Vagina (tissue), 2 donors: ENCODE data around the gene HRK. TPM values are rescaled to one million over a fixed set of nuclear protein-coding genes. Genes with fewer than 3 reads are reported as not detected.

Experiments
- DNase-seq, 2 donors: peaks; one replicate each; pipeline ENCODE4 v3.0.0-alpha.2; 2017; ENCODE audit errors: extremely low spot score in 2 of 2
- H3K27ac ChIP-seq: fragments of 200-600 bp; sonication (generic); one replicate; pipeline ENCODE4 v1.5.1; 2019
- H3K27me3 ChIP-seq: fragments of 200-600 bp; sonication (generic); one replicate; pipeline ENCODE4 v1.5.1; 2019
- H3K36me3 ChIP-seq, 2 donors: fragments of 200-600 bp; sonication (generic); one replicate each; pipeline ENCODE4 v1.5.1; 2017 to 2019
- H3K4me1 ChIP-seq: fragments of 200-600 bp; sonication (generic); one replicate; pipeline ENCODE4 v1.5.1; 2019
- H3K4me3 ChIP-seq, 2 donors: fragments of 200-600 bp; sonication (generic); 1 replicate in 1 of 2; 2 replicates in 1 of 2; pipeline ENCODE4 v1.5.1; 2016 to 2019
- H3K9me3 ChIP-seq: fragments of 200-600 bp; sonication (generic); one replicate; pipeline ENCODE4 v1.5.1; 2019
- POLR2A ChIP-seq, 2 donors: fragments of 450-650 bp; IDR thresholded peaks; one replicate each; pipeline ENCODE4 v1.6.1; 2017; ENCODE audit warnings: antibody characterized with exemption in 2 of 2, mild to moderate bottlenecking in 2 of 2, moderate library complexity in 2 of 2
- POLR2AphosphoS5 ChIP-seq, 2 donors: sonication (generic); formaldehyde crosslinking; IDR thresholded peaks; one replicate each; pipeline ENCODE4 v1.9.0; 2017; ENCODE audit warnings: antibody characterized with exemption in 2 of 2, mild to moderate bottlenecking in 2 of 2, low read depth in 1 of 2; ENCODE audit not compliant: insufficient read depth in 1 of 2
- intact Hi-C: fragments of 100-400 bp; cut with DNase I; formaldehyde crosslinking; loops from one replicate; pipeline ENCODE4 v1.15.1; 2023
- total RNA-seq: library from RNA; depleted of rRNA; stranded (reverse); fragments of >200 nt; gene quantifications from one replicate; pipeline ENCODE4 v1.2.3, GENCODE V29; 2016
- TF ChIP-seq, protein P1 (sequence below), 3 experiments: fragments of 450-650 bp in 2 of 3; fragments of 200-600 bp in 1 of 3; sonication (generic) in 1 of 3; IDR thresholded peaks; one replicate each; pipeline ENCODE4 v1.5.1; 2017 to 2019; ENCODE audit warnings: antibody characterized with exemption in 3 of 3, mild to moderate bottlenecking in 2 of 3, moderate library complexity in 2 of 3

The HRK gene
- total RNA-seq, 1 donor from 2014 or later, result not detected

GRCh38 chr12:116901612-116902011 is 20.4 kb upstream of the HRK start:
- TF ChIP-seq, protein P1, sequence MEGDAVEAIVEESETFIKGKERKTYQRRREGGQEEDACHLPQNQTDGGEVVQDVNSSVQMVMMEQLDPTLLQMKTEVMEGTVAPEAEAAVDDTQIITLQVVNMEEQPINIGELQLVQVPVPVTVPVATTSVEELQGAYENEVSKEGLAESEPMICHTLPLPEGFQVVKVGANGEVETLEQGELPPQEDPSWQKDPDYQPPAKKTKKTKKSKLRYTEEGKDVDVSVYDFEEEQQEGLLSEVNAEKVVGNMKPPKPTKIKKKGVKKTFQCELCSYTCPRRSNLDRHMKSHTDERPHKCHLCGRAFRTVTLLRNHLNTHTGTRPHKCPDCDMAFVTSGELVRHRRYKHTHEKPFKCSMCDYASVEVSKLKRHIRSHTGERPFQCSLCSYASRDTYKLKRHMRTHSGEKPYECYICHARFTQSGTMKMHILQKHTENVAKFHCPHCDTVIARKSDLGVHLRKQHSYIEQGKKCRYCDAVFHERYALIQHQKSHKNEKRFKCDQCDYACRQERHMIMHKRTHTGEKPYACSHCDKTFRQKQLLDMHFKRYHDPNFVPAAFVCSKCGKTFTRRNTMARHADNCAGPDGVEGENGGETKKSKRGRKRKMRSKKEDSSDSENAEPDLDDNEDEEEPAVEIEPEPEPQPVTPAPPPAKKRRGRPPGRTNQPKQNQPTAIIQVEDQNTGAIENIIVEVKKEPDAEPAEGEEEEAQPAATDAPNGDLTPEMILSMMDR (IDR thresholded peaks at IDR 0.05), result no peak
- no peak for TF ChIP-seq POLR2AphosphoS5 (IDR thresholded peaks at IDR 0.05; ENCODE audit: insufficient read depth in 1 of 2, low read depth in 1 of 2)
- H3K4me3 ChIP-seq, result no peak overlapping the region
- no peak for DNase-seq
- H3K36me3 ChIP-seq, result no peaks in the 10 kb centered on the region
- no peaks in the 10 kb centered on the region for H3K4me1 ChIP-seq
- H3K9me3 ChIP-seq, result no peaks in the 10 kb centered on the region
- intact Hi-C loops, result no loop called here
- H3K27ac ChIP-seq, result no peak overlapping the region
- no peaks in the 10 kb centered on the region for H3K27me3 ChIP-seq

DNA sequence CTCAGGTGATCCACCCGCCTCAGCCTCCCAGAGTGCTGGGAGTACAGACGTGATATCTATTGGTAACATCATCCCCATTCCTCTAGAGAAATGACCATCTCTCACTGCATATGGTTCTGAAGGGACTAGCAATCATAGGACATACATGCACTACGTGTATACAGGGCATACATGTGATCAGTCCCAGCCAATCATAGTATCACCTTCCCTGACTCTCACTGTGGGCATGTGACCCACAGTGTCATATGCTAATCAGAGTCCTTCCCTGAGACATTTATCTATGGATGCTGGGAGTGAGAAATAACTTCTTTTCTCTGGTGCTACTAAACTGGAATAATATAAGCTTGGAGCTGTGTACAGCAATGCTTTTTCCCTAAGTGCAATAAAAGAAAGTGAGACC is 17.4 kb upstream of the HRK start:
- Histone ChIP-seq H3K4me3 (no peak overlapping the region), H3K36me3 (no peaks in the 10 kb centered on the region), H3K27me3 (no peaks in the 10 kb centered on the region), H3K4me1 (no peaks in the 10 kb centered on the region), H3K9me3 (no peaks in the 10 kb centered on the region), H3K27ac (no peak overlapping the region)
- no peak for TF ChIP-seq POLR2AphosphoS5 (IDR thresholded peaks at IDR 0.05; ENCODE audit: insufficient read depth in 1 of 2, low read depth in 1 of 2)
- TF ChIP-seq, protein P1 (IDR thresholded peaks at IDR 0.05), result no peak
- no peak for DNase-seq
- intact Hi-C loops, result no loop called here

DNA sequence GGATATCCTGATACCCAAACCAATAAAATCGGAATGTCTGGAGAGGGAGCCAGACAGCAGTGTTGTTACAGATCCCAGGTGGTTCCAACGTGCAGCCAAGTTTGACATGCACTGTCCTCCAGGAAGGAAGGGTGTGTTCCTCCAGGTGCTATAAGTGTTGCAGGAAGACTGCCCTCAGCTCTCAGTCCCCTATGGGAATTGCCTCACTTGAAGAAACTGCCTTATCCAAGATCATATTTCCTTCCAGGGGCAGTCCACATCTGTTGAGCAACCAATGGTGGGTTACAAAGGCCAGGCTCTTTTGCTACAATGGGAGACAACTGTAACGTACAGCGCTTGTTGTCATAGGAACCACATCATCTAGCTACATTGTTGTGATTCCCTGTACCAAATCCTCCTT is 16.2 kb upstream of the HRK start:
- no peaks in the 10 kb centered on the region for H3K4me1 ChIP-seq
- TF ChIP-seq POLR2AphosphoS5 (IDR thresholded peaks at IDR 0.05; ENCODE audit: insufficient read depth in 1 of 2, low read depth in 1 of 2) (no peak), POLR2A (IDR thresholded peaks at IDR 0.05) (no peak)
- TF ChIP-seq, protein P1 (IDR thresholded peaks at IDR 0.05), result no peak
- H3K27me3 ChIP-seq, result no peaks in the 10 kb centered on the region
- intact Hi-C loops, result no loop called here
- H3K36me3 ChIP-seq, result no peaks in the 10 kb centered on the region
- no peak overlapping the region for H3K4me3 ChIP-seq
- H3K27ac ChIP-seq, result no peak overlapping the region
- DNase-seq, result no peak
- H3K9me3 ChIP-seq, result no peaks in the 10 kb centered on the region

- no peak for TF ChIP-seq POLR2AphosphoS5 (IDR thresholded peaks at IDR 0.05; ENCODE audit: insufficient read depth in 1 of 2, low read depth in 1 of 2)
- TF ChIP-seq POLR2A (IDR thresholded peaks at IDR 0.05), result no peak
- TF ChIP-seq, protein P1 (IDR thresholded peaks at IDR 0.05), result no peak
- Histone ChIP-seq H3K27me3 (no peaks in the 10 kb centered on the region), H3K9me3 (no peaks in the 10 kb centered on the region), H3K27ac (no peak overlapping the region), H3K4me1 (no peaks in the 10 kb centered on the region), H3K4me3 (no peak overlapping the region), H3K36me3 (no peaks in the 10 kb centered on the region)
- intact Hi-C loops, result no loop called here
- DNase-seq, result no peak
These were observed 15.2 kb upstream of the HRK start for GRCh38 chr12:116896411-116896924.

- TF ChIP-seq, protein P1 (IDR thresholded peaks at IDR 0.05), result no peak
- no peak for TF ChIP-seq POLR2AphosphoS5 (IDR thresholded peaks at IDR 0.05; ENCODE audit: insufficient read depth in 1 of 2, low read depth in 1 of 2)
- no peak for TF ChIP-seq POLR2A (IDR thresholded peaks at IDR 0.05)
- Histone ChIP-seq H3K36me3 (no peaks in the 10 kb centered on the region), H3K9me3 (no peaks in the 10 kb centered on the region), H3K4me1 (no peaks in the 10 kb centered on the region), H3K27me3 (no peaks in the 10 kb centered on the region), H3K4me3 (no peak overlapping the region), H3K27ac (no peak overlapping the region)
- intact Hi-C loops, result no loop called here
- no peak for DNase-seq
These were observed 13.7 kb upstream of the HRK start for GRCh38 chr12:116894913-116895312.
